Measurements from ENCODE around the gene NPFFR2.
A peak's percentile ranks its signal among the peaks of the same experiment; 100 is the strongest.
"Not testable (repeated sequence)": the region's sequence is repeated elsewhere in the genome, so short reads cannot be mapped to it uniquely, and the experiment has no call there.

The NPFFR2 gene

GRCh38 chr4:72118017-72118416 lies 86.2 kb downstream of the NPFFR2 start:
- no peak overlapping the region for H3K9ac ChIP-seq (ENCODE audit: low read depth, low read length)
- no peaks in the 10 kb centered on the region for H3K27me3 ChIP-seq (ENCODE audit: insufficient read depth, low read length)
- H3K4me1 ChIP-seq (ENCODE audit: insufficient read depth, low read length): no peaks in the 10 kb centered on the region
- no peaks in the 10 kb centered on the region for H3K36me3 ChIP-seq (ENCODE audit: insufficient read depth, low read depth, low read length)
- H3K27ac ChIP-seq (ENCODE audit: low read length): no peak overlapping the region
- H3K4me3 ChIP-seq (ENCODE audit: low read length): no peak overlapping the region
- no peaks in the 10 kb centered on the region for H3K9me3 ChIP-seq (ENCODE audit: insufficient read depth, low read depth, low read length)

GRCh38 chr4:72119946-72120345 lies 88.1 kb downstream of the NPFFR2 start:
- no peak overlapping the region for H3K27ac ChIP-seq (ENCODE audit: low read length)

GRCh38 chr4:72128741-72129140 lies 96.9 kb downstream of the NPFFR2 start:
- Histone ChIP-seq H3K36me3 (ENCODE audit: insufficient read depth, low read depth, low read length) (no peaks in the 10 kb centered on the region), H3K4me3 (ENCODE audit: low read length) (no peak overlapping the region), H3K27ac (ENCODE audit: low read length) (no peak overlapping the region), H3K27me3 (ENCODE audit: insufficient read depth, low read length) (no peaks in the 10 kb centered on the region), H3K9me3 (ENCODE audit: insufficient read depth, low read depth, low read length) (no peaks in the 10 kb centered on the region), H3K4me1 (ENCODE audit: insufficient read depth, low read length) (no peaks in the 10 kb centered on the region; the same call in 1 of the 2 replicates), H3K9ac (ENCODE audit: low read depth, low read length) (no peak overlapping the region)

More at GRCh38 chr4:72119946-72120345, 88.1 kb downstream of the NPFFR2 start:
- Histone ChIP-seq H3K9me3 (ENCODE audit: insufficient read depth, low read depth, low read length) (no peaks in the 10 kb centered on the region), H3K36me3 (ENCODE audit: insufficient read depth, low read depth, low read length) (no peaks in the 10 kb centered on the region), H3K4me1 (ENCODE audit: insufficient read depth, low read length) (no peaks in the 10 kb centered on the region), H3K4me3 (ENCODE audit: low read length) (no peak overlapping the region), H3K27me3 (ENCODE audit: insufficient read depth, low read length) (no peaks in the 10 kb centered on the region), H3K9ac (ENCODE audit: low read depth, low read length) (no peak overlapping the region)

- Histone ChIP-seq H3K27me3 (ENCODE audit: insufficient read depth, low read length) (no peaks in the 10 kb centered on the region), H3K27ac (ENCODE audit: low read length) (no peak overlapping the region), H3K36me3 (ENCODE audit: insufficient read depth, low read depth, low read length) (no peaks in the 10 kb centered on the region), H3K4me1 (ENCODE audit: insufficient read depth, low read length) (peaks cover 7% of the 10 kb centered on the region; the same call in 1 of the 2 replicates), H3K9ac (ENCODE audit: low read depth, low read length) (no peak overlapping the region), H3K9me3 (ENCODE audit: insufficient read depth, low read depth, low read length) (no peaks in the 10 kb centered on the region), H3K4me3 (ENCODE audit: low read length) (no peak overlapping the region)
Observed at GRCh38 chr4:72136429-72136828, 104.6 kb downstream of the NPFFR2 start.

- H3K4me1 ChIP-seq (ENCODE audit: insufficient read depth, low read length); H3K36me3 ChIP-seq (ENCODE audit: insufficient read depth, low read depth, low read length); H3K9me3 ChIP-seq (ENCODE audit: insufficient read depth, low read depth, low read length): not testable (repeated sequence)
Observed at GRCh38 chr4:72139997-72140396, 108.2 kb downstream of the NPFFR2 start.

GRCh38 chr4:72144241-72144640 lies 112.4 kb downstream of the NPFFR2 start:
- no peak overlapping the region for H3K4me3 ChIP-seq (ENCODE audit: low read length)
- no peaks in the 10 kb centered on the region for H3K27me3 ChIP-seq (ENCODE audit: insufficient read depth, low read length)
- H3K4me1 ChIP-seq (ENCODE audit: insufficient read depth, low read length): no peaks in the 10 kb centered on the region
- H3K9me3 ChIP-seq (ENCODE audit: insufficient read depth, low read depth, low read length): peaks cover 5% of the 10 kb centered on the region; the same call in 1 of the 2 replicates
- H3K36me3 ChIP-seq (ENCODE audit: insufficient read depth, low read depth, low read length): no peaks in the 10 kb centered on the region
- no peak overlapping the region for H3K27ac ChIP-seq (ENCODE audit: low read length)
- H3K9ac ChIP-seq (ENCODE audit: low read depth, low read length): no peak overlapping the region

More at GRCh38 chr4:72139997-72140396, 108.2 kb downstream of the NPFFR2 start:
- H3K27me3 ChIP-seq (ENCODE audit: insufficient read depth, low read length); H3K4me3 ChIP-seq (ENCODE audit: low read length); H3K9ac ChIP-seq (ENCODE audit: low read depth, low read length); H3K27ac ChIP-seq (ENCODE audit: low read length): not testable (repeated sequence)

GRCh38 chr4:72152731-72153130 lies 120.9 kb downstream of the NPFFR2 start:
- Histone ChIP-seq H3K36me3 (ENCODE audit: insufficient read depth, low read depth, low read length) (no peaks in the 10 kb centered on the region), H3K4me3 (ENCODE audit: low read length) (no peak overlapping the region), H3K27ac (ENCODE audit: low read length) (no peak overlapping the region), H3K27me3 (ENCODE audit: insufficient read depth, low read length) (no peaks in the 10 kb centered on the region), H3K9ac (ENCODE audit: low read depth, low read length) (no peak overlapping the region), H3K4me1 (ENCODE audit: insufficient read depth, low read length) (peaks cover 13% of the 10 kb centered on the region; the same call in 1 of the 2 replicates), H3K9me3 (ENCODE audit: insufficient read depth, low read depth, low read length) (peaks cover 7% of the 10 kb centered on the region; the same call in 1 of the 2 replicates)

- H3K36me3 ChIP-seq (ENCODE audit: insufficient read depth, low read depth, low read length); H3K9ac ChIP-seq (ENCODE audit: low read depth, low read length); H3K27me3 ChIP-seq (ENCODE audit: insufficient read depth, low read length); H3K9me3 ChIP-seq (ENCODE audit: insufficient read depth, low read depth, low read length); H3K27ac ChIP-seq (ENCODE audit: low read length); H3K4me3 ChIP-seq (ENCODE audit: low read length): not testable (repeated sequence)
- peaks cover 13% of the 10 kb centered on the region; the same call in 1 of the 2 replicates for H3K4me1 ChIP-seq (ENCODE audit: insufficient read depth, low read length)
Observed at GRCh38 chr4:72153634-72154033, 121.8 kb downstream of the NPFFR2 start.

- not testable (repeated sequence) for H3K9ac ChIP-seq (ENCODE audit: low read depth, low read length); H3K4me1 ChIP-seq (ENCODE audit: insufficient read depth, low read length); H3K4me3 ChIP-seq (ENCODE audit: low read length); H3K36me3 ChIP-seq (ENCODE audit: insufficient read depth, low read depth, low read length); H3K27ac ChIP-seq (ENCODE audit: low read length); H3K27me3 ChIP-seq (ENCODE audit: insufficient read depth, low read length)
- H3K9me3 ChIP-seq (ENCODE audit: insufficient read depth, low read depth, low read length): peaks cover 31% of the 10 kb centered on the region
Observed at GRCh38 chr4:72169285-72169684, 137.5 kb downstream of the NPFFR2 start.

- peaks cover 9% of the 10 kb centered on the region; the same call in 1 of the 2 replicates for H3K4me1 ChIP-seq (ENCODE audit: insufficient read depth, low read length)
- H3K9me3 ChIP-seq (ENCODE audit: insufficient read depth, low read depth, low read length): peaks cover 35% of the 10 kb centered on the region
- 0 out of 2 replicates have a peak, but pooled peaks cover 3% of the 10 kb centered on the region for H3K36me3 ChIP-seq (ENCODE audit: insufficient read depth, low read depth, low read length)
- peak overlapping the region; percentile 9; the same call in 1 of the 2 replicates for H3K4me3 ChIP-seq (ENCODE audit: low read length)
- no peaks in the 10 kb centered on the region for H3K27me3 ChIP-seq (ENCODE audit: insufficient read depth, low read length)
- no peak overlapping the region for H3K27ac ChIP-seq (ENCODE audit: low read length)
- no peak overlapping the region for H3K9ac ChIP-seq (ENCODE audit: low read depth, low read length)
Observed at GRCh38 chr4:72169861-72170260, 138.1 kb downstream of the NPFFR2 start.

GRCh38 chr4:72171761-72172160 lies 140.0 kb downstream of the NPFFR2 start:
- H3K27me3 ChIP-seq (ENCODE audit: insufficient read depth, low read length): no peaks in the 10 kb centered on the region
- H3K9ac ChIP-seq (ENCODE audit: low read depth, low read length): no peak overlapping the region

GRCh38 chr4:72179342-72179741 lies 147.5 kb downstream of the NPFFR2 start:
- peaks cover 21% of the 10 kb centered on the region for H3K9me3 ChIP-seq (ENCODE audit: insufficient read depth, low read depth, low read length)
- H3K27me3 ChIP-seq (ENCODE audit: insufficient read depth, low read length): no peaks in the 10 kb centered on the region
- no peak overlapping the region for H3K9ac ChIP-seq (ENCODE audit: low read depth, low read length)
- H3K4me3 ChIP-seq (ENCODE audit: low read length): no peak overlapping the region
- no peaks in the 10 kb centered on the region for H3K4me1 ChIP-seq (ENCODE audit: insufficient read depth, low read length)
- no peak overlapping the region for H3K27ac ChIP-seq (ENCODE audit: low read length)
- H3K36me3 ChIP-seq (ENCODE audit: insufficient read depth, low read depth, low read length): no peaks in the 10 kb centered on the region

More at GRCh38 chr4:72171761-72172160, 140.0 kb downstream of the NPFFR2 start:
- Histone ChIP-seq H3K4me3 (ENCODE audit: low read length) (peak overlapping the region; percentile 42; the same call in 1 of the 2 replicates), H3K36me3 (ENCODE audit: insufficient read depth, low read depth, low read length) (0 out of 2 replicates have a peak, but pooled peaks cover 3% of the 10 kb centered on the region), H3K27ac (ENCODE audit: low read length) (no peak overlapping the region), H3K4me1 (ENCODE audit: insufficient read depth, low read length) (peaks cover 9% of the 10 kb centered on the region; the same call in 1 of the 2 replicates), H3K9me3 (ENCODE audit: insufficient read depth, low read depth, low read length) (peaks cover 52% of the 10 kb centered on the region)

All from iPS-20b (cell line).